ENCODE measurements around the gene HOXB3. TPM values are rescaled to one million over a fixed set of nuclear protein-coding genes. Genes with fewer than 3 reads are reported as not detected.

The HOXB3 gene
- total and polyA plus RNA-seq, 10 donors: 3.6 to 23.1 (median 8.8) TPM

DNA sequence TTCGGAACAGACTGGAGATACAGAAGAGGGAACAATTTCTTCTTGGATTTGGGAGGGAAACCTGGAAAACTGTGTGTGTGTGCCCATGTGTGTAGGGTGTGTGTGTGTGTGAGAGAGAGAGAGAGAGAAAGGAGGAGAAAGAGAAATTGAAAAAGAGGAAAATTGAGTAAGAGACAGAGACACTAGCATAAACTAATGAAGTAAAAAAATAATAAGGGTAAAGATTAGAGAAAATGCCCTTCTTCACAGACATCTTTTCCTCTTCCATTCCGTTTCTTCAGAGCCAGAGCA, 31.3 kb downstream of the HOXB3 start:
- intact Hi-C loops (cut with DNase I; ENCODE audit: low total_unique reads): no loop called here
- no peak for DNase-seq
- Histone ChIP-seq H3K27me3 (replicated peaks in 1 of 7) (peaks cover 0 to 66% (median 6%) of the 10 kb centered on the region in 7 donors), H3K36me3 (no peaks in the 10 kb centered on the region), H3K9me3 (no peaks in the 10 kb centered on the region), H3K4me1 (peaks cover 0 to 64% (median 16%) of the 10 kb centered on the region in 6 donors), H3K4me3 (no peak overlapping the region), H3K27ac (peak overlapping the region in 7 of 8 donors; percentile 41 to 94 (median 57))
- TF ChIP-seq, protein P1, sequence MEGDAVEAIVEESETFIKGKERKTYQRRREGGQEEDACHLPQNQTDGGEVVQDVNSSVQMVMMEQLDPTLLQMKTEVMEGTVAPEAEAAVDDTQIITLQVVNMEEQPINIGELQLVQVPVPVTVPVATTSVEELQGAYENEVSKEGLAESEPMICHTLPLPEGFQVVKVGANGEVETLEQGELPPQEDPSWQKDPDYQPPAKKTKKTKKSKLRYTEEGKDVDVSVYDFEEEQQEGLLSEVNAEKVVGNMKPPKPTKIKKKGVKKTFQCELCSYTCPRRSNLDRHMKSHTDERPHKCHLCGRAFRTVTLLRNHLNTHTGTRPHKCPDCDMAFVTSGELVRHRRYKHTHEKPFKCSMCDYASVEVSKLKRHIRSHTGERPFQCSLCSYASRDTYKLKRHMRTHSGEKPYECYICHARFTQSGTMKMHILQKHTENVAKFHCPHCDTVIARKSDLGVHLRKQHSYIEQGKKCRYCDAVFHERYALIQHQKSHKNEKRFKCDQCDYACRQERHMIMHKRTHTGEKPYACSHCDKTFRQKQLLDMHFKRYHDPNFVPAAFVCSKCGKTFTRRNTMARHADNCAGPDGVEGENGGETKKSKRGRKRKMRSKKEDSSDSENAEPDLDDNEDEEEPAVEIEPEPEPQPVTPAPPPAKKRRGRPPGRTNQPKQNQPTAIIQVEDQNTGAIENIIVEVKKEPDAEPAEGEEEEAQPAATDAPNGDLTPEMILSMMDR (IDR thresholded peaks at IDR 0.05 in 8 of 11, conservative IDR thresholded peaks at IDR 0.05 in 3 of 11): no peak
- TF ChIP-seq POLR2AphosphoS5 (IDR thresholded peaks at IDR 0.05) (no peak), POLR2A (IDR thresholded peaks at IDR 0.05) (no peak)
- WGBS, 5 donors: 81 to 91% (median 84%) methylated on average over 2 of the region's 2 CpGs

DNA sequence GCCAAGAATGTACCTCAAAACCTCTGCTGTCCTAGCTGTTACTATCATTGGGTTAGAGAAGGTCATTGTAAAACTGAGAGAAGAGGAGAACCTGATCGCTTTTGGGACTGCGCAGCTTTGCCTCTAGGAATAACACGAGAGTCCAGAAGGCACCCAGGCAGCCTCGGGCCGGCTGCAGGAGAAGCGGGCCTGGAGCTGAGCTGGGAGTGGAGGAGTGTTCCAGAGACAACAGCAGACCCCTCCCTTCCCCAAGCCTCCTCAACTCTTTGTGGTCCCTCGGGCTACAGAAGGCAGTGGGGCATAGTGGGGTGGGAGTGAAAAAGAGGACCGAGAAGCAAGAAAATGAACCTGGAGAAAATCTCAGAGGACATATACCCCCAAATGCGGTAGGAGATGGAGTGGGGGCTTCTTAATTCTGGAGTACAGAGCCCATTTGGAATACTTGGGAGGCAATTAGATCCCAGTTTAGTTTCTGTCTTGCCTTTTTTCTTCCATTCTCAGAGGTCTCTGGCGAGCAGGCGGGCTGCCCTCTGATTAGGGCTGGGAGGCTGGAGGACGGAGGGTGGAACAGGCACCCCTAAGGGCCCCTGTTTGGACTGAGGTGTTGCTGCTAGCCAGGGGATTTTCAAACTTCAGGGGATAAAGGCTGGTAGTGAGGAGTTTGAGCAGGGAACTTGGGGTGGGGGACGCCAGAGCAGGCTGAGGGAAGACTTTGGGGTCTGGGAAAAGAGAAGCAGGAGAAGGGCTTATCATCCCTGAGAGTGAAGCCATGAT, 31.8 kb downstream of the HOXB3 start:
- Histone ChIP-seq H3K4me1 (peaks cover 0 to 59% (median 16%) of the 10 kb centered on the region in 6 donors), H3K27ac (peak overlapping the region in 7 of 8 donors; percentile 41 to 94 (median 59))

DNA sequence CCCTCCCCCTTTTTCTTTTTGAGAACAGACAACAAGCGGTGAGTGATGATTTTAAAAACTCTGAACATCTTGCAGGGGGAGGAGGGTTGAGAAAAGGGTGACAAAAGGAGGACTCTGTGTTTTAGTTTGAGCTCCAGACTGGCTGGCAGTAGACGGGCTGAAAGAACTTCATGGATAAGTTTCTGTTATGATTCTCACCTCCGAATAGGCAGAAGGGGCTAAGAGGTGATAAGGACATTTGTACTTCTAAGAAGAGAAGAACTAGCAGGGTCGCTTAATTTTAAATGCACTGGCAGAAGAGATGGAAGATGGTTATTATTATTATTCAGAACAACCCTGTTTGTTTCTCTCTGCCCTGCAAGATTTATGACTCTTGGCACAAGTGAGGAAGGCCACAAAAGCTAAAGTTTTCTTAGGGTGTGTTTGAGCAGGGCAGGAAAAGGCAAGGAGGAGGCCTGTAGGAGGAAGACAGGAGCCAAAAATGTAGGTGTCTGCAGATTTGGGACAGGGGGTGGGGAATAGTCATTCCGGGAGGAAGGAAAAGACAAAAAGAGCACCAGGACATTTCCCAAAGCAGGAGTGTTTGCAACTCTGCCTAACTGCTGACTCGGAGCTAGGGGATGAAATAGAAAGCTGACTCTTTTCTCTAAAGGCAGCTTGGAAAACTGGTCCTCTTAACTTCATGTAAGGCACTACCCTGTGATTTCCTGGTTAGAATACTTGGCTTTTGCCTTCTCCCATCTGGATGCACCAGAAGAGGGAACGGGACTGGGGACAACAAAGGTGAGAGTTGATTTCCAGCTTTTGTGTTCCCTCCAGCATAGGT, 33.3 kb downstream of the HOXB3 start:
- WGBS, 5 donors: 60 to 71% (median 65%) methylated on average over 7 of the region's 7 CpGs
- Histone ChIP-seq H3K27ac (peak overlapping the region in 7 of 8 donors; percentile 4 to 94 (median 67)), H3K4me3 (no peak overlapping the region), H3K27me3 (replicated peaks in 1 of 7) (peaks cover 0 to 50% (median 6%) of the 10 kb centered on the region in 7 donors), H3K9me3 (no peaks in the 10 kb centered on the region), H3K4me1 (peaks cover 0 to 55% (median 14%) of the 10 kb centered on the region in 6 donors), H3K36me3 (peaks cover 0 to 5% (median 0%) of the 10 kb centered on the region in 6 donors)
- TF ChIP-seq POLR2A (IDR thresholded peaks at IDR 0.05): no peak
- no peak for TF ChIP-seq POLR2AphosphoS5 (IDR thresholded peaks at IDR 0.05)
- TF ChIP-seq, protein P1 (IDR thresholded peaks at IDR 0.05 in 8 of 11, conservative IDR thresholded peaks at IDR 0.05 in 3 of 11): no peak
- DNase-seq: no peak
- intact Hi-C loops (cut with DNase I; ENCODE audit: low total_unique reads): no loop called here

More for the DNA sequence above, 31.8 kb downstream of the HOXB3 start:
- H3K27me3 ChIP-seq (replicated peaks in 1 of 7): peaks cover 0 to 61% (median 6%) of the 10 kb centered on the region in 7 donors
- H3K36me3 ChIP-seq: no peaks in the 10 kb centered on the region
- no peak overlapping the region for H3K4me3 ChIP-seq
- intact Hi-C loops (cut with DNase I; ENCODE audit: low total_unique reads): no loop called here
- TF ChIP-seq POLR2AphosphoS5 (IDR thresholded peaks at IDR 0.05) (no peak), POLR2A (IDR thresholded peaks at IDR 0.05) (no peak)
- TF ChIP-seq, protein P1 (IDR thresholded peaks at IDR 0.05 in 8 of 11, conservative IDR thresholded peaks at IDR 0.05 in 3 of 11): no peak
- 72 to 87% (median 85%) methylated on average over 13 of the region's 13 CpGs for WGBS, 5 donors
- no peak for DNase-seq
- no peaks in the 10 kb centered on the region for H3K9me3 ChIP-seq

DNA sequence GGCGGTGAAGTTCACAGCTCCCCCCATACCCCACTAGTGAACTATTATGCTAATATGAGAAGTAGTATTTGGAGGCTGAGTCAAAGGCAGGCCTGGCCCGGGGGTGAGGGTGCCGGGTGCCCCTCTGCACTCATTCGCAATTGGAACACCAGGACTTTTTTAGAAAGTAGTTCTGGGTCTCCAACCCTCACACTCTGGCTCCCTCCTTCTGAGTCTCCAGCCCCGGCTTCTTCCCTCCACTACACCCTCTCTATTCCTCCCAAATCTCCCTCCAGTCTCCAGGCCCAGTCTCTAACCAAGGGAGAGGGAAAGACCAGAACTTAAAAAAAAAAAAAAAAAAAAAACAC, 33.8 kb downstream of the HOXB3 start:
- Histone ChIP-seq H3K9me3 (no peaks in the 10 kb centered on the region), H3K36me3 (peaks cover 0 to 6% (median 0%) of the 10 kb centered on the region in 6 donors), H3K4me1 (peaks cover 0 to 54% (median 11%) of the 10 kb centered on the region in 6 donors), H3K4me3 (peak overlapping the region in 1 of 8 donors; percentile 54), H3K27ac (peak overlapping the region in 6 of 8 donors; percentile 4 to 94 (median 68)), H3K27me3 (replicated peaks in 1 of 7) (peaks cover 0 to 52% (median 6%) of the 10 kb centered on the region in 7 donors)
- intact Hi-C loops (cut with DNase I; ENCODE audit: low total_unique reads): no loop called here
- TF ChIP-seq, protein P1 (IDR thresholded peaks at IDR 0.05 in 8 of 11, conservative IDR thresholded peaks at IDR 0.05 in 3 of 11): no peak
- TF ChIP-seq POLR2A (IDR thresholded peaks at IDR 0.05): no peak
- TF ChIP-seq POLR2AphosphoS5 (IDR thresholded peaks at IDR 0.05): no peak
- no peak for DNase-seq
- 72 to 82% (median 74%) methylated on average over 5 of the region's 5 CpGs for WGBS, 5 donors

Data from spleen (tissue), 11 donors.